Neuronal stem cell (in vitro differentiated cells): Measurements from ENCODE around the gene DPH5.

Source experiments
- DNase-seq: peaks from one replicate; pipeline ENCODE4 v3.0.0-alpha.2; 2013; ENCODE audit warnings: low spot score
- H2AFZ ChIP-seq: one replicate; pipeline ENCODE4 v1.6.1; 2013; ENCODE audit warnings: mild to moderate bottlenecking, low read length, inconsistent platforms
- H2AK5ac ChIP-seq: 2 replicates; pipeline ENCODE4 v1.6.1; 2013; ENCODE audit warnings: low read depth, mild to moderate bottlenecking, inconsistent platforms, low read length, moderate library complexity, mixed read lengths
- H2BK120ac ChIP-seq: 2 replicates; pipeline ENCODE4 v1.6.1; 2013; ENCODE audit warnings: low read depth, mild to moderate bottlenecking, inconsistent platforms, low read length, moderate library complexity, mixed read lengths
- H2BK12ac ChIP-seq: one replicate; pipeline ENCODE4 v1.6.1; 2013; ENCODE audit warnings: low read length, inconsistent platforms
- H2BK15ac ChIP-seq: 2 replicates; pipeline ENCODE4 v1.6.1; 2013; ENCODE audit warnings: mild to moderate bottlenecking, low read length, inconsistent platforms, mixed read lengths
- H2BK5ac ChIP-seq: one replicate; pipeline ENCODE4 v1.6.1; 2013; ENCODE audit warnings: inconsistent platforms, mild to moderate bottlenecking, low read length, moderate library complexity
- H3K14ac ChIP-seq: one replicate; pipeline ENCODE4 v1.6.1; 2013; ENCODE audit warnings: low read length, inconsistent platforms
- H3K18ac ChIP-seq: 2 replicates; pipeline ENCODE4 v1.6.1; 2013; ENCODE audit warnings: low read length, inconsistent platforms
- H3K23ac ChIP-seq: 2 replicates; pipeline ENCODE4 v1.6.1; 2013; ENCODE audit warnings: low read depth, mild to moderate bottlenecking, mixed read lengths, low read length, inconsistent platforms; ENCODE audit not compliant: poor library complexity
- H3K27ac ChIP-seq: replicated peaks from 3 replicates; pipeline ENCODE4 v1.5.1; 2013; ENCODE audit warnings: low read length, inconsistent platforms
- H3K27me3 ChIP-seq, 3 experiments: 2 replicates each; pipeline ENCODE4 v1.6.1; 2013; ENCODE audit warnings: low read length in 3 of 3, mild to moderate bottlenecking in 2 of 3, inconsistent platforms in 1 of 3, low read depth in 1 of 3, mixed read lengths in 1 of 3, moderate library complexity in 1 of 3; ENCODE audit not compliant: control insufficient read depth in 3 of 3, insufficient read depth in 3 of 3
- H3K36me3 ChIP-seq, 2 donors: replicated peaks in 1 of 2; 2 replicates each; pipeline ENCODE4 v1.6.1; 2013; ENCODE audit warnings: low read length in 2 of 2; ENCODE audit not compliant: control insufficient read depth in 2 of 2, insufficient read depth in 2 of 2
- H3K4ac ChIP-seq: 2 replicates; pipeline ENCODE4 v1.6.1; 2013; ENCODE audit warnings: inconsistent platforms, mild to moderate bottlenecking, low read length, moderate library complexity
- H3K4me1 ChIP-seq, 2 donors: 1 replicate in 1 of 2; 2 replicates in 1 of 2; pipeline ENCODE4 v1.6.1; 2013; ENCODE audit warnings: low read length in 2 of 2, low read depth in 1 of 2; ENCODE audit not compliant: control insufficient read depth in 2 of 2, insufficient read depth in 1 of 2
- H3K4me2 ChIP-seq: one replicate; pipeline ENCODE4 v1.6.1; 2013; ENCODE audit warnings: mild to moderate bottlenecking, low read length, inconsistent platforms; ENCODE audit not compliant: insufficient read depth, poor library complexity, severe bottlenecking
- H3K4me3 ChIP-seq, 2 donors: 2 replicates each; pipeline ENCODE4 v1.5.1; 2013; ENCODE audit warnings: low read length in 2 of 2, mild to moderate bottlenecking in 2 of 2, inconsistent platforms in 1 of 2, moderate library complexity in 1 of 2
- H3K79me1 ChIP-seq: one replicate; pipeline ENCODE4 v1.6.1; 2013; ENCODE audit warnings: low read depth, mild to moderate bottlenecking, inconsistent platforms, low read length, moderate library complexity
- H3K9ac ChIP-seq: one replicate; pipeline ENCODE4 v1.6.1; 2013; ENCODE audit warnings: mild to moderate bottlenecking, low read depth, low read length, inconsistent platforms; ENCODE audit not compliant: poor library complexity
- H3K9me3 ChIP-seq, 2 donors: replicated peaks in 1 of 2; 2 replicates each; pipeline versions ENCODE3 to v1.6.1; 2013; ENCODE audit warnings: low read length in 2 of 2, mild to moderate bottlenecking in 2 of 2, inconsistent platforms in 1 of 2, low read depth in 1 of 2, mixed read lengths in 1 of 2, moderate library complexity in 1 of 2; ENCODE audit not compliant: control insufficient read depth in 2 of 2, insufficient read depth in 1 of 2
- H4K8ac ChIP-seq: one replicate; pipeline ENCODE4 v1.6.1; 2013; ENCODE audit warnings: low read depth, mild to moderate bottlenecking, inconsistent platforms, low read length, moderate library complexity
- H4K91ac ChIP-seq: one replicate; pipeline ENCODE4 v1.6.1; 2013; ENCODE audit warnings: low read length, low read depth, mild to moderate bottlenecking, inconsistent platforms; ENCODE audit not compliant: poor library complexity
- WGBS, 2 donors: extraction: QIAGEN DNeasy Blood & Tissue Kit; methylation state at CpG; one replicate each; pipeline ENCODE4 v1.1.7; 2013; ENCODE audit warnings: missing lambda C conversion rate in 2 of 2, mixed read lengths in 1 of 2; ENCODE audit not compliant: insufficient read length in 2 of 2, insufficient replicate concordance in 1 of 2; ENCODE audit errors: extremely low coverage in 2 of 2; 5-methylcytosine and 5-hydroxymethylcytosine counted together

DPH5 gene

DNA sequence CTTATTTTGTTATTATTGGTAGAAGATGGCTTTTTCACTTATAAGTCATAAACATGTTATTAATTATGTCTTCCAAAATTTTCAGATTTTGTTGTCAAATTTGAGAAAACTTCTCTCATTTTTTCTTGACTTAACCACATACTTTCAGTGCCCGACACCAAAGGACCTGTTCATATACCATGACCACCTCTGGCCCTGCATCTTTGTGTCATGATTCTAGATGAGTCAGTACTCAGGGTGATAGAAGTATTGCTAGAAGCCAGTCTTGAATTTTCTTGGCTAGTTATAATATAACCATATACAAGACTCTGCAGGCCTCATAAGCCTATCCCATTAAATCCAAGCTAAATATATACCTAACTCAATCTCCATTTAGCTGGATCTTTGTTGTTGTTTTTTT, 35.4 kb upstream of the DPH5 start:
- H3K4me2 ChIP-seq: no peak overlapping the region
- no peak overlapping the region for H3K14ac ChIP-seq
- H2AFZ ChIP-seq: no peak overlapping the region
- H3K27ac ChIP-seq: no peak overlapping the region
- H2BK120ac ChIP-seq: no peak overlapping the region
- H3K36me3 ChIP-seq: peaks cover 0 to 11% of the 10 kb centered on the region in 2 donors
- H4K8ac ChIP-seq: no peak overlapping the region
- H3K18ac ChIP-seq: no peak overlapping the region
- H4K91ac ChIP-seq: no peak overlapping the region
- H2BK5ac ChIP-seq: no peak overlapping the region
- no peaks in the 10 kb centered on the region for H3K9me3 ChIP-seq
- no peak overlapping the region for H3K4ac ChIP-seq
- H2BK15ac ChIP-seq: no peak overlapping the region
- H3K4me1 ChIP-seq: no peaks in the 10 kb centered on the region
- no peaks in the 10 kb centered on the region for H3K27me3 ChIP-seq
- no peaks in the 10 kb centered on the region for H3K79me1 ChIP-seq
- no peak overlapping the region for H3K9ac ChIP-seq
- no peak overlapping the region for H2BK12ac ChIP-seq
- no CpG with 5 or more reads among the region's 1 CpG for WGBS, 2 donors
- no peak for DNase-seq
- no peak overlapping the region for H3K23ac ChIP-seq
- H3K4me3 ChIP-seq: no peak overlapping the region
- no peak overlapping the region for H2AK5ac ChIP-seq

DNA sequence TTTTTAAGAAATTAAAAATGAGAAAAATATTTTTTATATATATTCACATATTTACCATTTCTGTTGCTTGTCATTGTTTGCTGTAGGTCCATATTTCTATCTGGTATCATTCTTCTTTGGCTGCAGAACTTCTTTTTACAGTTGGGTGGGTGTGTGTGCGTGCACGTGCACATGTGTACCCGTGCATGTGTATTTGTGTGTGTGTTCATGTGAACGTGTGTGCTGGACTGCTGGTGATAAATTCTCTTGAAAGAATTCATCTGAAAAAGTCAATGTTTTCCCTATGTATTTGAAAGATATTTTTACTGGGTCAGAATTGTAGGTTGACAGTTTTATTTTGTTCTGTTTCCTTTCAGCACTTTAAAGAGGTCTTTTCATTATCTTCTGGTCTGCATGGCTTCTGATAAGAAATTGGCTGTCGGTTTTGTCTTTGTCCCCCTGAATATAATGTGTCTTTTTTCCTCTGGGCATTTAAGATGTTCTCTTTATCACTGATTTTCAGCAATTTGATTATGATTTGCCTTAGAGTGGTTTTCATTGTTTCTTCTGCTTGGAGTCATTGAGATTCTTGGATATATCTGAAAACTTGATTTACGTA, 34.5 kb upstream of the DPH5 start:
- H2AFZ ChIP-seq: no peak overlapping the region
- H3K4me3 ChIP-seq: no peak overlapping the region
- no peaks in the 10 kb centered on the region for H3K27me3 ChIP-seq
- H3K36me3 ChIP-seq: peaks cover 0 to 11% of the 10 kb centered on the region in 2 donors
- H2AK5ac ChIP-seq: no peak overlapping the region
- H3K23ac ChIP-seq: no peak overlapping the region
- no peak overlapping the region for H4K91ac ChIP-seq
- H2BK5ac ChIP-seq: no peak overlapping the region
- no peak for DNase-seq
- no peak overlapping the region for H4K8ac ChIP-seq
- no peaks in the 10 kb centered on the region for H3K4me1 ChIP-seq
- H2BK12ac ChIP-seq: no peak overlapping the region
- no peak overlapping the region for H3K18ac ChIP-seq
- H2BK120ac ChIP-seq: no peak overlapping the region
- no peak overlapping the region for H3K27ac ChIP-seq
- H3K79me1 ChIP-seq: no peaks in the 10 kb centered on the region
- no CpG with 5 or more reads among the region's 6 CpGs for WGBS, 2 donors
- no peak overlapping the region for H3K9ac ChIP-seq
- H2BK15ac ChIP-seq: no peak overlapping the region
- H3K9me3 ChIP-seq: no peaks in the 10 kb centered on the region
- no peak overlapping the region for H3K4ac ChIP-seq
- H3K4me2 ChIP-seq: no peak overlapping the region
- H3K14ac ChIP-seq: no peak overlapping the region

- H2BK12ac ChIP-seq: no peak overlapping the region
- H2AFZ ChIP-seq: no peak overlapping the region
- no peak for DNase-seq
- no peak overlapping the region for H3K18ac ChIP-seq
- no peak overlapping the region for H3K14ac ChIP-seq
- no peak overlapping the region for H3K4me3 ChIP-seq
- H3K79me1 ChIP-seq: no peaks in the 10 kb centered on the region
- H2BK15ac ChIP-seq: no peak overlapping the region
- no peaks in the 10 kb centered on the region for H3K9me3 ChIP-seq
- peaks cover 0 to 11% of the 10 kb centered on the region in 2 donors for H3K36me3 ChIP-seq
- H3K27ac ChIP-seq: no peak overlapping the region
- no peak overlapping the region for H4K8ac ChIP-seq
- no peak overlapping the region for H4K91ac ChIP-seq
- H3K23ac ChIP-seq: no peak overlapping the region
- peaks cover 0 to 3% of the 10 kb centered on the region in 2 donors for H3K4me1 ChIP-seq
- H2AK5ac ChIP-seq: no peak overlapping the region
- H3K9ac ChIP-seq: no peak overlapping the region
- H3K27me3 ChIP-seq: no peaks in the 10 kb centered on the region
- H2BK120ac ChIP-seq: no peak overlapping the region
- H3K4me2 ChIP-seq: no peak overlapping the region
- no peak overlapping the region for H2BK5ac ChIP-seq
- H3K4ac ChIP-seq: no peak overlapping the region
Measured at GRCh38 chr1:101055623-101056022, 30.0 kb upstream of the DPH5 start.

DNA sequence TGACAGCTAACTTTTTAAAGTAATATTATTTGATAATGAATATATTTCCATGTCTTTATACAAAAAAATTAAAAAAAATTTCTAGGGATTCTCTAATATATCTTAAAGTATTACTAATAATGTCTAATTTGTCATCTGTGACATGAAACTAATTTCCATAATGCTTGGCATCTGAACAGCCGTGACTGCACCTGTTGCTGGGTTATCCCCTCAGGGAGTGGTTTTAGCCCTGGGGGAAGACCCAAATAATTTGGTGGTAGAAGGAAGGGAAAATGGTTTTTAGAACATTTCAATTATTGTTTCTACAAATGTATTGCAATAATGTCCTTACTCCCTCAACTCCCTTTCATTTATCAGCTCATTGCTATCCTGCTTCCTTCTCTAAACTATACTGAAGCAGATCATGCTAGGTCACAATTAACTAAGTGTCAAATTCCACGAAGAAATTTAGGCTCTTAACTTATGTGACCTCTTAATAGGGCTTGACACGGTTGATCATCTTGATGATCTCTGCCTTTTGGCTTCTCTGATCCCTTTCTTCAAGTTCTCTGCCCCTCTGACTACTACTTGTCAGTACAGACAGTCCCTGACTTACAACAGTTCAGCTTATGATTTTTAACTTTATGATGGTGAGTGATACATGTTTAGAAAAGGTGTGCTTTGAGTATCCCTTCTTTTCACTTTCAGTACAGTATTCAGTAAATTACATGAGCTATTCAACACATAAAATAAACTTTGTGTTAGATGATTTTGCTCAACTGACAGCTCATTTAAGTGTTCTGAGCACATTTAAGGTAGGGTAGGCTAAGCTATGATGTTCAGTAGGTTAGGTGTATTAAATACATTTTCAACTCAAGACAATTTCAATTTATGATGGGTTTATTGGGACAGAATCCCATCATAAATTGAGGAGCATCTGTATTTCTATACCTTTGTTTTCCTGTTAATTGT, 26.4 kb upstream of the DPH5 start:
- no peak overlapping the region for H2BK120ac ChIP-seq
- no peak overlapping the region for H2AFZ ChIP-seq
- no peak overlapping the region for H3K27ac ChIP-seq
- H2BK15ac ChIP-seq: no peak overlapping the region
- H3K36me3 ChIP-seq: no peaks in the 10 kb centered on the region
- no peak overlapping the region for H3K4me3 ChIP-seq
- no peak overlapping the region for H3K14ac ChIP-seq
- no peak overlapping the region for H3K9ac ChIP-seq
- H2AK5ac ChIP-seq: no peak overlapping the region
- H3K4me1 ChIP-seq: peaks cover 0 to 5% of the 10 kb centered on the region in 2 donors
- H3K27me3 ChIP-seq: no peaks in the 10 kb centered on the region
- H2BK12ac ChIP-seq: no peak overlapping the region
- H4K8ac ChIP-seq: no peak overlapping the region
- no peak overlapping the region for H3K4ac ChIP-seq
- H2BK5ac ChIP-seq: no peak overlapping the region
- H3K23ac ChIP-seq: no peak overlapping the region
- no peak overlapping the region for H4K91ac ChIP-seq
- no peak overlapping the region for H3K4me2 ChIP-seq
- no peak overlapping the region for H3K18ac ChIP-seq
- DNase-seq: no peak
- H3K79me1 ChIP-seq: no peaks in the 10 kb centered on the region
- no peaks in the 10 kb centered on the region for H3K9me3 ChIP-seq
- WGBS, 2 donors: no CpG with 5 or more reads among the region's 3 CpGs
